Cardiac fibroblast (primary cell): ENCODE results near the gene SERPINA4.

Source experiments
- DNase-seq, 2 donors: peaks; one replicate each; pipeline versions ENCODE4 v3.0.0 to v3.0.0-alpha.2; 2010; ENCODE audit warnings: low read depth in 2 of 2
- H3K4me3 ChIP-seq, 2 donors: replicated peaks in 1 of 2; 1 replicate in 1 of 2; 2 replicates in 1 of 2; pipeline ENCODE4 v1.5.1; 2011; ENCODE audit warnings: low read depth in 2 of 2, low read length in 2 of 2, mild to moderate bottlenecking in 2 of 2, moderate library complexity in 1 of 2
- CTCF ChIP-seq: IDR thresholded peaks from one replicate; pipeline ENCODE4 v1.5.1; 2011; ENCODE audit warnings: low read depth, mild to moderate bottlenecking, low read length, inconsistent platforms

Gene SERPINA4

GRCh38 chr14:94595912-94596311 is 34.7 kb downstream of the SERPINA4 start:
- no peak for TF ChIP-seq CTCF
- H3K4me3 ChIP-seq = no peak overlapping the region
- no peak for DNase-seq

- TF ChIP-seq CTCF = no peak
- DNase-seq = no peak
- no peak overlapping the region for H3K4me3 ChIP-seq
Observed at GRCh38 chr14:94596361-94596760, 35.1 kb downstream of the SERPINA4 start.

- no peak overlapping the region for H3K4me3 ChIP-seq
- no peak for DNase-seq
- no peak for TF ChIP-seq CTCF
Observed at GRCh38 chr14:94597788-94598187, 36.5 kb downstream of the SERPINA4 start.

GRCh38 chr14:94598506-94598815 is 37.2 kb downstream of the SERPINA4 start:
- no peak overlapping the region for H3K4me3 ChIP-seq
- no peak for TF ChIP-seq CTCF
- DNase-seq = no peak

- DNase-seq = peak; percentile 97 to 99
- peak overlapping the region in 1 of 2 donors; percentile 24 for H3K4me3 ChIP-seq
- peak; percentile 46 for TF ChIP-seq CTCF
Observed at GRCh38 chr14:94598816-94599655, 37.8 kb downstream of the SERPINA4 start.

GRCh38 chr14:94599656-94600004 is 38.4 kb downstream of the SERPINA4 start:
- TF ChIP-seq CTCF = no peak
- H3K4me3 ChIP-seq = peak overlapping the region in 1 of 2 donors; percentile 24
- peak in 1 of 2 donors; percentile 39 for DNase-seq

GRCh38 chr14:94600148-94600545 is 38.9 kb downstream of the SERPINA4 start:
- no peak overlapping the region for H3K4me3 ChIP-seq
- no peak for DNase-seq
- no peak for TF ChIP-seq CTCF
